ENCODE results near the gene MAVS.

GRCh38 chr20:3916364-3916763 lies 69.7 kb downstream of the MAVS start:
- TF ChIP-seq CTCF (conservative IDR thresholded peaks at IDR 0.05 in 1 of 2, IDR thresholded peaks at IDR 0.05 in 1 of 2; ENCODE audit: low read depth in 1 of 2, low read length in 2 of 2) (no peak), EZH2 (IDR thresholded peaks at IDR 0.05; ENCODE audit: low read length, missing control alignments) (no peak)

All from fibroblast of lung (primary cell).